Stimulated activated CD8-positive, alpha-beta memory T cell treated with anti-CD3 and anti-CD28 coated beads, Interleukin-15, amount 100 ng/mL, for 1 hour (primary cell): Measurements from ENCODE around the gene TRAPPC2.
"Not testable (repeated sequence)": the region's sequence is repeated elsewhere in the genome, so short reads cannot be mapped to it uniquely, and the experiment has no call there.

Source experiments
- DNase-seq: peaks from one replicate; pipeline ENCODE4 v3.0.0-alpha.2; 2020; ENCODE audit warnings: low read depth

The TRAPPC2 gene

GRCh38 chrX:13698432-13698831, 36.0 kb downstream of the TRAPPC2 start:
- no peak for DNase-seq

- no peak for DNase-seq
Observed at GRCh38 chrX:13697976-13698375, 36.4 kb downstream of the TRAPPC2 start.

GRCh38 chrX:13697455-13697854, 37.0 kb downstream of the TRAPPC2 start:
- no peak for DNase-seq

- DNase-seq: no peak
Observed at GRCh38 chrX:13695601-13696115, 38.8 kb downstream of the TRAPPC2 start.

GRCh38 chrX:13694983-13695382, 39.4 kb downstream of the TRAPPC2 start:
- no peak for DNase-seq

- no peak for DNase-seq
Observed at GRCh38 chrX:13694359-13694758, 40.1 kb downstream of the TRAPPC2 start.

GRCh38 chrX:13693341-13693961, 41.0 kb downstream of the TRAPPC2 start:
- no peak for DNase-seq

- no peak for DNase-seq
Observed at GRCh38 chrX:13692771-13693231, 41.6 kb downstream of the TRAPPC2 start.

GRCh38 chrX:13691841-13692371, 42.5 kb downstream of the TRAPPC2 start:
- DNase-seq: no peak

- DNase-seq: no peak
Observed at GRCh38 chrX:13690836-13691235, 43.6 kb downstream of the TRAPPC2 start.

GRCh38 chrX:13689741-13690211, 44.6 kb downstream of the TRAPPC2 start:
- no peak for DNase-seq

GRCh38 chrX:13688958-13689740, 45.3 kb downstream of the TRAPPC2 start, which contains the start of gene RAB9A:
Gene RAB9A (plus strand): TSS chrX:13689128. CDS start chrX:13708747, 19,619 bp downstream.
- peak; percentile 59 for DNase-seq

GRCh38 chrX:13688384-13688957, 45.9 kb downstream of the TRAPPC2 start:
- DNase-seq: no peak

GRCh38 chrX:13687203-13687602, 47.2 kb downstream of the TRAPPC2 start:
- DNase-seq: no peak

GRCh38 chrX:13685126-13685763, 49.2 kb downstream of the TRAPPC2 start:
- no peak for DNase-seq

GRCh38 chrX:13684361-13684760, 50.1 kb downstream of the TRAPPC2 start:
- no peak for DNase-seq

GRCh38 chrX:13681595-13681994, 52.8 kb downstream of the TRAPPC2 start:
- no peak for DNase-seq

GRCh38 chrX:13679700-13680099, 54.7 kb downstream of the TRAPPC2 start:
- DNase-seq: not testable (repeated sequence)

- no peak for DNase-seq
Observed at GRCh38 chrX:13676885-13677284, 57.5 kb downstream of the TRAPPC2 start.

GRCh38 chrX:13673016-13673415, 61.4 kb downstream of the TRAPPC2 start:
- no peak for DNase-seq

- DNase-seq: no peak
Observed at GRCh38 chrX:13670197-13670596, 64.2 kb downstream of the TRAPPC2 start.

GRCh38 chrX:13669755-13670154, 64.7 kb downstream of the TRAPPC2 start:
- not testable (repeated sequence) for DNase-seq
